Panc1 (cell line): ENCODE data around the gene PPTC7. TPM values are rescaled to one million over a fixed set of nuclear protein-coding genes. Genes with fewer than 3 reads are reported as not detected.
"Not testable (repeated sequence)": the region's sequence is repeated elsewhere in the genome, so short reads cannot be mapped to it uniquely, and the experiment has no call there.

Source experiments
- ATAC-seq: fragments of 200-7000 bp; cut with Tn5 transposase; 2 replicates; pipeline ENCODE4 v1.9.1; 2020; ENCODE audit warnings: mild to moderate bottlenecking, moderate library complexity
- BruUV-seq: library from RNA; stranded (reverse); fragments of 400-500 nt; replicated peaks from 2 replicates; lab custom pipeline; 2021; lab: Mats Ljungman, UMichigan
- CTCF ChIA-PET: fragments of 300-600 bp; sonication (Branson Sonifier 250); formaldehyde crosslinking; loops from one replicate; lab custom pipeline; 2022; ENCODE audit warnings: antibody characterized with exemption; lab: Charles Lee
- POLR2A ChIA-PET: fragments of 300-600 bp; sonication (Branson Sonifier 250); formaldehyde crosslinking; loops from one replicate; lab custom pipeline; 2022; ENCODE audit warnings: antibody characterized with exemption; lab: Charles Lee
- DNase-seq: peaks from one replicate; pipeline ENCODE4 v3.0.0-alpha.2; 2010; ENCODE audit warnings: low read depth, low spot score
- H3K27ac ChIP-seq: 2 replicates; pipeline ENCODE4 v1.5.1; 2011; ENCODE audit warnings: mild to moderate bottlenecking, low read length, inconsistent platforms
- H3K27me3 ChIP-seq: fragments of 200-500 bp; sonication (Bioruptor generic); 2 replicates; pipeline ENCODE4 v1.6.0; 2014; ENCODE audit warnings: low read length, inconsistent platforms; ENCODE audit not compliant: control insufficient read depth, insufficient read depth
- H3K36me3 ChIP-seq: fragments of 200-500 bp; sonication (Bioruptor generic); 2 replicates; pipeline ENCODE4 v1.5.1; 2014; ENCODE audit warnings: inconsistent platforms, mild to moderate bottlenecking, low read length, moderate library complexity; ENCODE audit not compliant: control insufficient read depth, insufficient read depth
- H3K4me1 ChIP-seq: 2 replicates; pipeline ENCODE4 v1.5.1; 2011; ENCODE audit warnings: inconsistent platforms, mild to moderate bottlenecking, low read length, moderate library complexity; ENCODE audit not compliant: control insufficient read depth, insufficient read depth
- H3K4me3 ChIP-seq, 2 experiments: 2 replicates each; pipeline ENCODE4 v1.5.1; 2011 to 2012; ENCODE audit warnings: low read depth in 2 of 2, low read length in 2 of 2, mild to moderate bottlenecking in 2 of 2, inconsistent platforms in 1 of 2, moderate library complexity in 1 of 2
- H3K9me3 ChIP-seq: fragments of 200-500 bp; sonication (Bioruptor generic); 2 replicates; pipeline ENCODE4 v1.5.1; 2014; ENCODE audit warnings: low read depth, mild to moderate bottlenecking, inconsistent platforms, low read length, moderate library complexity; ENCODE audit not compliant: control insufficient read depth, insufficient read depth
- CTCF ChIP-seq: fragments of 450-650 bp; IDR thresholded peaks from 2 replicates; pipeline ENCODE4 v1.5.1; 2017; ENCODE audit warnings: mild to moderate bottlenecking
- POLR2AphosphoS5 ChIP-seq: IDR thresholded peaks from 2 replicates; pipeline ENCODE4 v1.6.1; 2012; ENCODE audit warnings: mild to moderate bottlenecking, low read depth, low read length, moderate library complexity
- REST ChIP-seq, 2 experiments: IDR thresholded peaks; 2 replicates each; pipeline ENCODE4 v1.6.1; 2011 to 2012; ENCODE audit warnings: low read depth in 2 of 2, control low read depth in 1 of 2, low read length in 1 of 2, mild to moderate bottlenecking in 1 of 2, moderate library complexity in 1 of 2; ENCODE audit not compliant: insufficient read depth in 1 of 2
- SIN3A ChIP-seq: IDR thresholded peaks from 2 replicates; pipeline ENCODE4 v1.6.1; 2012; ENCODE audit warnings: low read depth, mild to moderate bottlenecking, low read length, moderate library complexity, borderline replicate concordance; ENCODE audit not compliant: insufficient read depth
- TCF7L2 ChIP-seq: IDR thresholded peaks from 2 replicates; pipeline ENCODE4 v1.6.1; 2011; ENCODE audit warnings: mild to moderate bottlenecking, low read depth, low read length, inconsistent platforms
- in situ Hi-C: cut with HindIII; loops from 2 replicates; pipeline ENCODE4 v1.10.0; 2016; ENCODE audit warnings: low sequenced_read_pairs, low pct_unique_long_range_greater_than_20kb
- intact Hi-C: fragments of 100-400 bp; cut with micrococcal nuclease; formaldehyde crosslinking; loops from one replicate; pipeline ENCODE4 v1.10.0; 2022; ENCODE audit not compliant: unreplicated experiment
- total RNA-seq: library from RNA; stranded (reverse); gene quantifications from one replicate; pipeline ENCODE4 v1.2.1, GENCODE V29; 2021; ENCODE audit not compliant: unreplicated experiment

The PPTC7 gene
- total RNA-seq, 1 experiment from 2014 or later: 18.4 TPM

- ChIA-PET CTCF (no interaction called here), POLR2A (no interaction called here)
- Histone ChIP-seq H3K36me3 (no peaks in the 10 kb centered on the region), H3K9me3 (no peaks in the 10 kb centered on the region), H3K27ac (no peak overlapping the region), H3K27me3 (no peaks in the 10 kb centered on the region), H3K4me3 (no peak overlapping the region), H3K4me1 (no peaks in the 10 kb centered on the region)
- ATAC-seq (no peak), DNase-seq (no peak)
- in situ Hi-C loops (no loop called here), intact Hi-C loops (no loop called here)
- TF ChIP-seq SIN3A (no peak), POLR2AphosphoS5 (no peak), TCF7L2 (no peak), REST (IDR thresholded peaks at IDR 0.05; ENCODE audit: insufficient read depth in 1 of 2, low read depth in 2 of 2, low read length in 1 of 2) (no peak), CTCF (no peak)
- no TSS peak for BruUV-seq
These were observed 23.1 kb upstream of the PPTC7 start for GRCh38 chr12:110606253-110606611.

GRCh38 chr12:110602085-110602814 lies 19.1 kb upstream of the PPTC7 start:
- ChIA-PET POLR2A (interaction anchor here (0.6 kb wide), 1 partner anchor 24 kb away, joined by 5 read pairs; no protein-coding TSS in a partner anchor), CTCF (interaction anchor here (0.6 to 3.1 kb wide), 10 partner anchors 17 to 893 kb away, joined by 3 to 11 read pairs (median 3); partner anchors contain the start of gene ARPC3)
- BruUV-seq, H3K4me1 ChIP-seq, H3K9me3 ChIP-seq, H3K4me3 ChIP-seq, in situ Hi-C loops, H3K27me3 ChIP-seq, H3K36me3 ChIP-seq, DNase-seq, H3K27ac ChIP-seq: not testable (repeated sequence)
- intact Hi-C loops: loop anchor here (2.0 to 5.0 kb wide), 2 partner anchors 49 to 90 kb away; no protein-coding TSS in a partner anchor
- TF ChIP-seq CTCF: peak; percentile 82
- ATAC-seq: peak; percentile 90
